ENCODE data around the gene NOS3.

DNA sequence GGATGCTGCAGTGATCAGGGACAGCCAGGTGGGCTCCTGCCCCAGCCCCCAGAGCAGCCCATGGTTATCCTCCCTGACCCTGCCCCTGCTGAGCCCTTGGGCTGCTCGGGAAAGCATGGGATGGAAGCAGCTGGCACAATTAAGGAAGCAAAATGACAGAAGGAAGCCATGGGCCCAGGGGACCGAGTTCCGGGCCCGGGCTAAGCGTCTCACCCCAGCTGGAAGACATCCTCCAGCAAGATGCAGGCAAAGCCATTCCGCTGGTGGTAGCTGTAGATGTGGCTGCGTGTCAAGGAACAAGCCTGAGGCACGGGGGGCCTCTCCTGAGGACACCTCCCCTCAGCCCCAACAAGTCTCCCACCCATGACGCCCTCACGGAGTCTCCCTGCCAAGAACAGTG is 32.4 kb downstream of the NOS3 start:
- TF ChIP-seq POLR2AphosphoS5 (IDR thresholded peaks at IDR 0.05; ENCODE audit: low read depth), result no peak
- TF ChIP-seq, protein P1, sequence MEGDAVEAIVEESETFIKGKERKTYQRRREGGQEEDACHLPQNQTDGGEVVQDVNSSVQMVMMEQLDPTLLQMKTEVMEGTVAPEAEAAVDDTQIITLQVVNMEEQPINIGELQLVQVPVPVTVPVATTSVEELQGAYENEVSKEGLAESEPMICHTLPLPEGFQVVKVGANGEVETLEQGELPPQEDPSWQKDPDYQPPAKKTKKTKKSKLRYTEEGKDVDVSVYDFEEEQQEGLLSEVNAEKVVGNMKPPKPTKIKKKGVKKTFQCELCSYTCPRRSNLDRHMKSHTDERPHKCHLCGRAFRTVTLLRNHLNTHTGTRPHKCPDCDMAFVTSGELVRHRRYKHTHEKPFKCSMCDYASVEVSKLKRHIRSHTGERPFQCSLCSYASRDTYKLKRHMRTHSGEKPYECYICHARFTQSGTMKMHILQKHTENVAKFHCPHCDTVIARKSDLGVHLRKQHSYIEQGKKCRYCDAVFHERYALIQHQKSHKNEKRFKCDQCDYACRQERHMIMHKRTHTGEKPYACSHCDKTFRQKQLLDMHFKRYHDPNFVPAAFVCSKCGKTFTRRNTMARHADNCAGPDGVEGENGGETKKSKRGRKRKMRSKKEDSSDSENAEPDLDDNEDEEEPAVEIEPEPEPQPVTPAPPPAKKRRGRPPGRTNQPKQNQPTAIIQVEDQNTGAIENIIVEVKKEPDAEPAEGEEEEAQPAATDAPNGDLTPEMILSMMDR (conservative IDR thresholded peaks at IDR 0.05; ENCODE audit: low read depth in 2 of 2), result no peak
- no peak for TF ChIP-seq EZH2 (IDR thresholded peaks at IDR 0.05; ENCODE audit: low read depth, unreplicated experiment)
- no peak for TF ChIP-seq EZH2phosphoT487 (IDR thresholded peaks at IDR 0.05; ENCODE audit: unreplicated experiment)
- TF ChIP-seq, protein P2, sequence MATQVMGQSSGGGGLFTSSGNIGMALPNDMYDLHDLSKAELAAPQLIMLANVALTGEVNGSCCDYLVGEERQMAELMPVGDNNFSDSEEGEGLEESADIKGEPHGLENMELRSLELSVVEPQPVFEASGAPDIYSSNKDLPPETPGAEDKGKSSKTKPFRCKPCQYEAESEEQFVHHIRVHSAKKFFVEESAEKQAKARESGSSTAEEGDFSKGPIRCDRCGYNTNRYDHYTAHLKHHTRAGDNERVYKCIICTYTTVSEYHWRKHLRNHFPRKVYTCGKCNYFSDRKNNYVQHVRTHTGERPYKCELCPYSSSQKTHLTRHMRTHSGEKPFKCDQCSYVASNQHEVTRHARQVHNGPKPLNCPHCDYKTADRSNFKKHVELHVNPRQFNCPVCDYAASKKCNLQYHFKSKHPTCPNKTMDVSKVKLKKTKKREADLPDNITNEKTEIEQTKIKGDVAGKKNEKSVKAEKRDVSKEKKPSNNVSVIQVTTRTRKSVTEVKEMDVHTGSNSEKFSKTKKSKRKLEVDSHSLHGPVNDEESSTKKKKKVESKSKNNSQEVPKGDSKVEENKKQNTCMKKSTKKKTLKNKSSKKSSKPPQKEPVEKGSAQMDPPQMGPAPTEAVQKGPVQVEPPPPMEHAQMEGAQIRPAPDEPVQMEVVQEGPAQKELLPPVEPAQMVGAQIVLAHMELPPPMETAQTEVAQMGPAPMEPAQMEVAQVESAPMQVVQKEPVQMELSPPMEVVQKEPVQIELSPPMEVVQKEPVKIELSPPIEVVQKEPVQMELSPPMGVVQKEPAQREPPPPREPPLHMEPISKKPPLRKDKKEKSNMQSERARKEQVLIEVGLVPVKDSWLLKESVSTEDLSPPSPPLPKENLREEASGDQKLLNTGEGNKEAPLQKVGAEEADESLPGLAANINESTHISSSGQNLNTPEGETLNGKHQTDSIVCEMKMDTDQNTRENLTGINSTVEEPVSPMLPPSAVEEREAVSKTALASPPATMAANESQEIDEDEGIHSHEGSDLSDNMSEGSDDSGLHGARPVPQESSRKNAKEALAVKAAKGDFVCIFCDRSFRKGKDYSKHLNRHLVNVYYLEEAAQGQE (IDR thresholded peaks at IDR 0.05; ENCODE audit: unreplicated experiment), result no peak
- TF ChIP-seq, protein P3, sequence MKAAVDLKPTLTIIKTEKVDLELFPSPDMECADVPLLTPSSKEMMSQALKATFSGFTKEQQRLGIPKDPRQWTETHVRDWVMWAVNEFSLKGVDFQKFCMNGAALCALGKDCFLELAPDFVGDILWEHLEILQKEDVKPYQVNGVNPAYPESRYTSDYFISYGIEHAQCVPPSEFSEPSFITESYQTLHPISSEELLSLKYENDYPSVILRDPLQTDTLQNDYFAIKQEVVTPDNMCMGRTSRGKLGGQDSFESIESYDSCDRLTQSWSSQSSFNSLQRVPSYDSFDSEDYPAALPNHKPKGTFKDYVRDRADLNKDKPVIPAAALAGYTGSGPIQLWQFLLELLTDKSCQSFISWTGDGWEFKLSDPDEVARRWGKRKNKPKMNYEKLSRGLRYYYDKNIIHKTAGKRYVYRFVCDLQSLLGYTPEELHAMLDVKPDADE (IDR thresholded peaks at IDR 0.05), result no peak
- TF ChIP-seq JUNB (IDR thresholded peaks at IDR 0.05; ENCODE audit: unreplicated experiment), result no peak
- no peak for TF ChIP-seq CREB1 (CRISPR knock-in tag; IDR thresholded peaks at IDR 0.05; ENCODE audit: low read depth)
- no peak for TF ChIP-seq ZNF331 (CRISPR knock-in tag; IDR thresholded peaks at IDR 0.05; ENCODE audit: low read depth)
- TF ChIP-seq ZNF114 (CRISPR knock-in tag; IDR thresholded peaks at IDR 0.05), result no peak
- TF ChIP-seq, protein P4, sequence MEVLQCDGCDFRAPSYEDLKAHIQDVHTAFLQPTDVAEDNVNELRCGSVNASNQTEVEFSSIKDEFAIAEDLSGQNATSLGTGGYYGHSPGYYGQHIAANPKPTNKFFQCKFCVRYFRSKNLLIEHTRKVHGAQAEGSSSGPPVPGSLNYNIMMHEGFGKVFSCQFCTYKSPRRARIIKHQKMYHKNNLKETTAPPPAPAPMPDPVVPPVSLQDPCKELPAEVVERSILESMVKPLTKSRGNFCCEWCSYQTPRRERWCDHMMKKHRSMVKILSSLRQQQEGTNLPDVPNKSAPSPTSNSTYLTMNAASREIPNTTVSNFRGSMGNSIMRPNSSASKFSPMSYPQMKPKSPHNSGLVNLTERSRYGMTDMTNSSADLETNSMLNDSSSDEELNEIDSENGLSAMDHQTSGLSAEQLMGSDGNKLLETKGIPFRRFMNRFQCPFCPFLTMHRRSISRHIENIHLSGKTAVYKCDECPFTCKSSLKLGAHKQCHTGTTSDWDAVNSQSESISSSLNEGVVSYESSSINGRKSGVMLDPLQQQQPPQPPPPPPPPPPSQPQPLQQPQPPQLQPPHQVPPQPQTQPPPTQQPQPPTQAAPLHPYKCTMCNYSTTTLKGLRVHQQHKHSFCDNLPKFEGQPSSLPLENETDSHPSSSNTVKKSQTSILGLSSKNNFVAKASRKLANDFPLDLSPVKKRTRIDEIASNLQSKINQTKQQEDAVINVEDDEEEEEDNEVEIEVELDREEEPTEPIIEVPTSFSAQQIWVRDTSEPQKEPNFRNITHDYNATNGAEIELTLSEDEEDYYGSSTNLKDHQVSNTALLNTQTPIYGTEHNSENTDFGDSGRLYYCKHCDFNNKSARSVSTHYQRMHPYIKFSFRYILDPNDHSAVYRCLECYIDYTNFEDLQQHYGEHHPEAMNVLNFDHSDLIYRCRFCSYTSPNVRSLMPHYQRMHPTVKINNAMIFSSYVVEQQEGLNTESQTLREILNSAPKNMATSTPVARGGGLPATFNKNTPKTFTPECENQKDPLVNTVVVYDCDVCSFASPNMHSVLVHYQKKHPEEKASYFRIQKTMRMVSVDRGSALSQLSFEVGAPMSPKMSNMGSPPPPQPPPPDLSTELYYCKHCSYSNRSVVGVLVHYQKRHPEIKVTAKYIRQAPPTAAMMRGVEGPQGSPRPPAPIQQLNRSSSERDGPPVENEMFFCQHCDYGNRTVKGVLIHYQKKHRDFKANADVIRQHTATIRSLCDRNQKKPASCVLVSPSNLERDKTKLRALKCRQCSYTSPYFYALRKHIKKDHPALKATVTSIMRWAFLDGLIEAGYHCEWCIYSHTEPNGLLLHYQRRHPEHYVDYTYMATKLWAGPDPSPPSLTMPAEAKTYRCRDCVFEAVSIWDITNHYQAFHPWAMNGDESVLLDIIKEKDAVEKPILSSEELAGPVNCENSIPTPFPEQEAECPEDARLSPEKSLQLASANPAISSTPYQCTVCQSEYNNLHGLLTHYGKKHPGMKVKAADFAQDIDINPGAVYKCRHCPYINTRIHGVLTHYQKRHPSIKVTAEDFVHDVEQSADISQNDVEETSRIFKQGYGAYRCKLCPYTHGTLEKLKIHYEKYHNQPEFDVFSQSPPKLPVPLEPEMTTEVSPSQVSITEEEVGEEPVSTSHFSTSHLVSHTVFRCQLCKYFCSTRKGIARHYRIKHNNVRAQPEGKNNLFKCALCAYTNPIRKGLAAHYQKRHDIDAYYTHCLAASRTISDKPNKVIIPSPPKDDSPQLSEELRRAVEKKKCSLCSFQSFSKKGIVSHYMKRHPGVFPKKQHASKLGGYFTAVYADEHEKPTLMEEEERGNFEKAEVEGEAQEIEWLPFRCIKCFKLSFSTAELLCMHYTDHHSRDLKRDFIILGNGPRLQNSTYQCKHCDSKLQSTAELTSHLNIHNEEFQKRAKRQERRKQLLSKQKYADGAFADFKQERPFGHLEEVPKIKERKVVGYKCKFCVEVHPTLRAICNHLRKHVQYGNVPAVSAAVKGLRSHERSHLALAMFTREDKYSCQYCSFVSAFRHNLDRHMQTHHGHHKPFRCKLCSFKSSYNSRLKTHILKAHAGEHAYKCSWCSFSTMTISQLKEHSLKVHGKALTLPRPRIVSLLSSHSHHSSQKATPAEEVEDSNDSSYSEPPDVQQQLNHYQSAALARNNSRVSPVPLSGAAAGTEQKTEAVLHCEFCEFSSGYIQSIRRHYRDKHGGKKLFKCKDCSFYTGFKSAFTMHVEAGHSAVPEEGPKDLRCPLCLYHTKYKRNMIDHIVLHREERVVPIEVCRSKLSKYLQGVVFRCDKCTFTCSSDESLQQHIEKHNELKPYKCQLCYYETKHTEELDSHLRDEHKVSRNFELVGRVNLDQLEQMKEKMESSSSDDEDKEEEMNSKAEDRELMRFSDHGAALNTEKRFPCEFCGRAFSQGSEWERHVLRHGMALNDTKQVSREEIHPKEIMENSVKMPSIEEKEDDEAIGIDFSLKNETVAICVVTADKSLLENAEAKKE (CRISPR knock-in tag; IDR thresholded peaks at IDR 0.05), result no peak
- TF ChIP-seq NANOG (IDR thresholded peaks at IDR 0.05; ENCODE audit: borderline replicate concordance), result no peak

Measured in GM23338 (cell line).